Endothelial cell of umbilical vein (primary cell): ENCODE measurements around the gene PHF2. TPM values are rescaled to one million over a fixed set of nuclear protein-coding genes. Genes with fewer than 3 reads are reported as not detected.

Source experiments
- BruUV-seq: library from RNA; stranded (reverse); fragments of 400-500 nt; replicated peaks from 2 replicates; lab custom pipeline; 2021; lab: Mats Ljungman, UMichigan
- CTCF ChIA-PET: fragments of 300-600, 350-600 bp; sonication (Branson Sonifier 250); formaldehyde crosslinking; loops from one replicate; lab custom pipeline; 2021; ENCODE audit warnings: antibody characterized with exemption, inconsistent platforms; lab: Charles Lee
- POLR2A ChIA-PET: fragments of 300-600, 350-600 bp; sonication (Branson Sonifier 250); formaldehyde crosslinking; loops from one replicate; lab custom pipeline; 2021; ENCODE audit warnings: antibody characterized with exemption, inconsistent platforms; lab: Charles Lee
- DNase-seq: peaks from one replicate; pipeline ENCODE4 v3.0.0-alpha.2; 2011; ENCODE audit warnings: low read depth, low spot score
- FAIRE-seq: peaks from 2 replicates; lab custom pipeline; 2011; peaks lifted over from hg19 to GRCh38; lab: Jason Lieb, UNC
- H2AFZ ChIP-seq: 2 replicates; pipeline ENCODE4 v1.6.0; 2012; ENCODE audit warnings: low read depth, low read length, control low read depth, inconsistent platforms
- H3K27ac ChIP-seq: 2 replicates; pipeline ENCODE4 v1.5.1; 2011; ENCODE audit warnings: low read depth, mild to moderate bottlenecking, control low read depth, low read length, moderate library complexity; ENCODE audit not compliant: insufficient read depth
- H3K27me3 ChIP-seq, 2 experiments: 2 replicates each; pipeline versions ENCODE4 v1.6.0 to v1.6.1; 2011; ENCODE audit warnings: low read length in 2 of 2, mixed read lengths in 1 of 2; ENCODE audit not compliant: control insufficient read depth in 2 of 2, insufficient read depth in 2 of 2
- H3K36me3 ChIP-seq, 2 experiments: 2 replicates in 1 of 2; 3 replicates in 1 of 2; pipeline ENCODE4 v1.5.1; 2011; ENCODE audit warnings: low read length in 2 of 2, mild to moderate bottlenecking in 1 of 2, moderate library complexity in 1 of 2; ENCODE audit not compliant: control insufficient read depth in 2 of 2, insufficient read depth in 2 of 2; ENCODE audit errors: extremely low read depth in 1 of 2
- H3K4me1 ChIP-seq: 3 replicates; pipeline ENCODE4 v1.5.1; 2011; ENCODE audit warnings: mild to moderate bottlenecking, low read length; ENCODE audit not compliant: control insufficient read depth, insufficient read depth; ENCODE audit errors: extremely low read depth
- H3K4me2 ChIP-seq: 2 replicates; pipeline ENCODE4 v1.6.1; 2011; ENCODE audit warnings: low read length, control low read depth, mixed read lengths; ENCODE audit not compliant: insufficient read depth
- H3K4me3 ChIP-seq, 3 experiments: fragments of 200-600 bp in 1 of 3; sonication (generic), shearing (Covaris generic) in 1 of 3; replicated peaks in 1 of 3; 2 replicates each; pipeline ENCODE4 v1.5.1; 2011 to 2016; ENCODE audit warnings: control low read depth in 3 of 3, low read length in 3 of 3, mild to moderate bottlenecking in 2 of 3, inconsistent platforms in 1 of 3, low read depth in 1 of 3, moderate library complexity in 1 of 3; ENCODE audit not compliant: insufficient read depth in 1 of 3
- H3K79me2 ChIP-seq: 2 replicates; pipeline ENCODE4 v1.6.0; 2012; ENCODE audit warnings: low read length, inconsistent platforms; ENCODE audit not compliant: control insufficient read depth, insufficient read depth
- H3K9ac ChIP-seq: replicated peaks from 2 replicates; pipeline ENCODE3; 2011; ENCODE audit warnings: low read length, control low read depth; ENCODE audit not compliant: insufficient read depth; ENCODE audit errors: extremely low read depth
- H3K9me1 ChIP-seq: replicated peaks from 3 replicates; pipeline ENCODE4 v1.6.0; 2011; ENCODE audit warnings: mild to moderate bottlenecking, low read length; ENCODE audit not compliant: control insufficient read depth, insufficient read depth; ENCODE audit errors: extremely low read depth
- H3K9me3 ChIP-seq: replicated peaks from 2 replicates; pipeline ENCODE4 v1.5.1; 2012; ENCODE audit warnings: low read length, inconsistent platforms; ENCODE audit not compliant: control insufficient read depth, insufficient read depth
- H4K20me1 ChIP-seq: replicated peaks from 2 replicates; pipeline ENCODE3; 2011; ENCODE audit warnings: mild to moderate bottlenecking, low read length; ENCODE audit not compliant: control insufficient read depth, insufficient read depth; ENCODE audit errors: extremely low read depth
- EZH2 ChIP-seq: IDR thresholded peaks from 2 replicates; pipeline ENCODE4 v1.6.1; 2012; ENCODE audit warnings: borderline replicate concordance, low read depth, mild to moderate bottlenecking, moderate library complexity, low read length, inconsistent platforms; ENCODE audit not compliant: severe bottlenecking
- FOS ChIP-seq: IDR thresholded peaks from 2 replicates; pipeline ENCODE4 v1.6.1; 2011; ENCODE audit warnings: mild to moderate bottlenecking, low read length, moderate library complexity, borderline replicate concordance; ENCODE audit not compliant: insufficient read depth
- GATA2 ChIP-seq: IDR thresholded peaks from 2 replicates; pipeline ENCODE4 v1.7.0; 2011; ENCODE audit warnings: low read depth, mild to moderate bottlenecking, moderate library complexity, mixed read lengths, low read length; ENCODE audit not compliant: insufficient read length, insufficient read depth
- JUN ChIP-seq: IDR thresholded peaks from 2 replicates; pipeline ENCODE4 v1.6.1; 2011; ENCODE audit warnings: borderline replicate concordance, low read depth; ENCODE audit not compliant: insufficient read length, insufficient read depth
- MYC ChIP-seq: IDR thresholded peaks from one replicate; pipeline ENCODE4 v1.6.1; 2011; ENCODE audit warnings: mild to moderate bottlenecking, low read depth, low read length
- POLR2A ChIP-seq: IDR thresholded peaks from 2 replicates; pipeline ENCODE4 v1.6.1; 2012; ENCODE audit warnings: low read depth, mild to moderate bottlenecking, control low read depth, low read length
- POLR2AphosphoS5 ChIP-seq: IDR thresholded peaks from 2 replicates; pipeline ENCODE4 v1.6.1; 2012; ENCODE audit warnings: low read depth, mild to moderate bottlenecking, control low read depth, low read length, moderate library complexity; ENCODE audit not compliant: insufficient read depth
- dilution Hi-C: fragments of 300-500 bp; cut with MboI; formaldehyde crosslinking; loops from one replicate; pipeline ENCODE4 v1.15.0; 2019; ENCODE audit warnings: low sequenced_read_pairs; ENCODE audit not compliant: extremely low pct_ligation_motif_present
- intact Hi-C: fragments of 100-400 bp; cut with micrococcal nuclease; formaldehyde crosslinking; loops from one replicate; pipeline ENCODE4 v1.10.0; 2022
- polyA plus RNA-seq, 4 experiments: library from polyadenylated mRNA; depleted of rRNA in 3 of 4; stranded (reverse) in 3 of 4; unstranded in 1 of 4; fragments of >200 nt; gene quantifications; 2 replicates each; pipeline versions ENCODE4 v1.2.1 to v1.2.3, GENCODE V29; 2011 to 2012; ENCODE audit warnings: missing spikeins in 1 of 4
- total RNA-seq: library from RNA; stranded (reverse); gene quantifications from 2 replicates; pipeline ENCODE4 v1.2.3, GENCODE V29; 2021
- TF ChIP-seq, protein P1 (sequence below): IDR thresholded peaks from 2 replicates; pipeline ENCODE4 v1.6.1; 2011; ENCODE audit not compliant: insufficient read depth, insufficient read length
- TF ChIP-seq, protein P2 (sequence below), 2 donors: IDR thresholded peaks; 1 replicate in 1 of 2; 2 replicates in 1 of 2; pipeline ENCODE4 v1.5.1; 2011; ENCODE audit warnings: low read length in 2 of 2, mild to moderate bottlenecking in 2 of 2, moderate library complexity in 2 of 2, control low read depth in 1 of 2, inconsistent platforms in 1 of 2, low read depth in 1 of 2; ENCODE audit not compliant: insufficient read depth in 1 of 2; ENCODE audit errors: extremely low read depth in 1 of 2

PHF2 gene
- total and polyA plus RNA-seq, 2 donors (not counting 3 experiments of a cell fraction or from before 2014, with no cell fraction given), result 9.8 to 22.5 TPM

DNA sequence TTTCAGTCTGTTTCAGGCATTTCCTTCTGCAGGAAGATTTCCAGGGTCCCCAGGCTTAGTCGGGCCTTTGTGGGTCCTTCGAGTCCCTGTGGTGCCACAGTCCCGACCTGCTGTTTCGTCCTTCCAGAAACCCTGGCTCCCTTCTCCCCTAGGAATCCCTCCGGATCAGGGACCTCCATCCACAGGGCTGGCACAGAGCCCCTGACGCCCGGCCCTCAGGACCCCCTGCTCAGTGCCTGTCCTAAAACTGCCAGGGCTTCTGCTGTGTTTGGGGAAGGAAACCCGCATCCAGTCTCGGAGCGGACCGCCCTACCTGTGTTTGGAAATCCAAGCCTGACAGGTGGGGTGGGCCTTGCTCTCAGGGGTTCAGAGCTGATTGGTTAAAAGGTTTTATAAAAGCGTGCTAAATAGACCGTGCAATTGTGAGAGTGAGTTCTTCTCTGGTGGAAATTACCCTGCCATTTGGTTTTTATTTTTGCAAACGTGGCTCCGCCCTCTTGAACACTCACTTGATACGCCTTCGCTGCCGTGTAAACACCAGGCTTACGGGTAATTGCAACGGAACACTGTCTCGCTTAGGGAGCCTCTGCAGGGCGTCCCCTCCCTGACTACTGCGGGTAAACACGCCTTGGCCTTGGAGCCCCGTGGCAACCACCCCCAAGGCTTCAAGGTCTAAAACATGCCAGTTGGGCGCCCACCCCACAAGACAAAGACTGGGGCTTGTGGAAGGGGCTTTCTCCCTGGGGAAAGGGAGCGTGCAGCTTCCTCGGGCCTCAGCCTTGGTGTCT is 121.2 kb downstream of the PHF2 start:
- TF ChIP-seq FOS, result no peak
- TF ChIP-seq, protein P1, sequence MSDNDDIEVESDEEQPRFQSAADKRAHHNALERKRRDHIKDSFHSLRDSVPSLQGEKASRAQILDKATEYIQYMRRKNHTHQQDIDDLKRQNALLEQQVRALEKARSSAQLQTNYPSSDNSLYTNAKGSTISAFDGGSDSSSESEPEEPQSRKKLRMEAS, result no peak
- TF ChIP-seq MYC, result no peak
- TF ChIP-seq, protein P2, sequence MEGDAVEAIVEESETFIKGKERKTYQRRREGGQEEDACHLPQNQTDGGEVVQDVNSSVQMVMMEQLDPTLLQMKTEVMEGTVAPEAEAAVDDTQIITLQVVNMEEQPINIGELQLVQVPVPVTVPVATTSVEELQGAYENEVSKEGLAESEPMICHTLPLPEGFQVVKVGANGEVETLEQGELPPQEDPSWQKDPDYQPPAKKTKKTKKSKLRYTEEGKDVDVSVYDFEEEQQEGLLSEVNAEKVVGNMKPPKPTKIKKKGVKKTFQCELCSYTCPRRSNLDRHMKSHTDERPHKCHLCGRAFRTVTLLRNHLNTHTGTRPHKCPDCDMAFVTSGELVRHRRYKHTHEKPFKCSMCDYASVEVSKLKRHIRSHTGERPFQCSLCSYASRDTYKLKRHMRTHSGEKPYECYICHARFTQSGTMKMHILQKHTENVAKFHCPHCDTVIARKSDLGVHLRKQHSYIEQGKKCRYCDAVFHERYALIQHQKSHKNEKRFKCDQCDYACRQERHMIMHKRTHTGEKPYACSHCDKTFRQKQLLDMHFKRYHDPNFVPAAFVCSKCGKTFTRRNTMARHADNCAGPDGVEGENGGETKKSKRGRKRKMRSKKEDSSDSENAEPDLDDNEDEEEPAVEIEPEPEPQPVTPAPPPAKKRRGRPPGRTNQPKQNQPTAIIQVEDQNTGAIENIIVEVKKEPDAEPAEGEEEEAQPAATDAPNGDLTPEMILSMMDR (IDR thresholded peaks at IDR 0.05; ENCODE audit: extremely low read depth in 1 of 2, insufficient read depth in 1 of 2, low read depth in 1 of 2, low read length in 2 of 2), result no peak
- TF ChIP-seq POLR2AphosphoS5, result no peak
- TF ChIP-seq POLR2A, result no peak
- no peak for TF ChIP-seq JUN
- TF ChIP-seq GATA2, result no peak
- no peak for TF ChIP-seq EZH2
- Histone ChIP-seq H3K36me3 (no peaks in the 10 kb centered on the region), H3K27me3 (peaks cover 2% of the 10 kb centered on the region in 2 experiments), H4K20me1 (no peaks in the 10 kb centered on the region), H3K4me1 (no peaks in the 10 kb centered on the region), H3K4me3 (no peak overlapping the region), H3K9me3 (no peaks in the 10 kb centered on the region), H2AFZ (no peak overlapping the region), H3K4me2 (no peak overlapping the region), H3K79me2 (no peaks in the 10 kb centered on the region), H3K27ac (no peak overlapping the region), H3K9me1 (no peaks in the 10 kb centered on the region), H3K9ac (no peak overlapping the region)
- FAIRE-seq, result no peak
- no peak for DNase-seq
- ChIA-PET CTCF (no interaction called here), POLR2A (no interaction called here)
- intact Hi-C loops, result no loop called here
- no TSS peak for BruUV-seq
- dilution Hi-C loops, result no loop called here
